Measurements from ENCODE around the gene OR52W1. TPM values are rescaled to one million over a fixed set of nuclear protein-coding genes. Genes with fewer than 3 reads are reported as not detected.
A peak's percentile ranks its signal among the peaks of the same experiment; 100 is the strongest.

Gene OR52W1
- total RNA-seq, 1 donor from 2014 or later = not detected

DNA sequence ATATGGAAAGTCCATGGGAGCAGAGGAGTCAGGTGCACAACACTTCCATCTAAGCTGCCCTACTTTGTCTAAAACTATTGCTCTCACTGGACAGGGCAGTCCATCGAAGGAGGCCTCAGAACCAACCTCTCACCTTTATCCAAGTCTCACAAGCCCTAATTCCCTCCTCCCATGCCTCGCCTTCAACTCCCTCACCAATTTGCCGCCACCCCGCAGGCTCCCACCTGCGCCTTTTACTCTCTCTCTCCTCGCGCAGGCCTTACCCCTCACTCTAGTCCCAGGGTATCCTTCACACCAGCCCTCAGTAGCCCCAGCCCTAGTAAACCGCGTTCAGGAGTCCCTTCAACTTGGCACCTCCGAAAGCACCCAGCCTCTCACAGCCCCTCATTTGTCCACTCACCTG is 35.0 kb downstream of the OR52W1 start:
- no peaks in the 10 kb centered on the region for H3K36me3 ChIP-seq
- intact Hi-C loops (cut with DNase I) = loop anchor here (10.0 kb wide), 1 partner anchor 91 kb away; the partner anchor contains the start of gene CAVIN3
- peak overlapping the region; percentile 69 to 80 for H3K4me3 ChIP-seq
- TF ChIP-seq, protein P1, sequence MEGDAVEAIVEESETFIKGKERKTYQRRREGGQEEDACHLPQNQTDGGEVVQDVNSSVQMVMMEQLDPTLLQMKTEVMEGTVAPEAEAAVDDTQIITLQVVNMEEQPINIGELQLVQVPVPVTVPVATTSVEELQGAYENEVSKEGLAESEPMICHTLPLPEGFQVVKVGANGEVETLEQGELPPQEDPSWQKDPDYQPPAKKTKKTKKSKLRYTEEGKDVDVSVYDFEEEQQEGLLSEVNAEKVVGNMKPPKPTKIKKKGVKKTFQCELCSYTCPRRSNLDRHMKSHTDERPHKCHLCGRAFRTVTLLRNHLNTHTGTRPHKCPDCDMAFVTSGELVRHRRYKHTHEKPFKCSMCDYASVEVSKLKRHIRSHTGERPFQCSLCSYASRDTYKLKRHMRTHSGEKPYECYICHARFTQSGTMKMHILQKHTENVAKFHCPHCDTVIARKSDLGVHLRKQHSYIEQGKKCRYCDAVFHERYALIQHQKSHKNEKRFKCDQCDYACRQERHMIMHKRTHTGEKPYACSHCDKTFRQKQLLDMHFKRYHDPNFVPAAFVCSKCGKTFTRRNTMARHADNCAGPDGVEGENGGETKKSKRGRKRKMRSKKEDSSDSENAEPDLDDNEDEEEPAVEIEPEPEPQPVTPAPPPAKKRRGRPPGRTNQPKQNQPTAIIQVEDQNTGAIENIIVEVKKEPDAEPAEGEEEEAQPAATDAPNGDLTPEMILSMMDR (IDR thresholded peaks at IDR 0.05) = no peak
- TF ChIP-seq POLR2A (IDR thresholded peaks at IDR 0.05) = no peak
- DNase-seq (ENCODE audit: extremely low spot score in 2 of 2) = no peak
- H3K4me1 ChIP-seq = peaks cover 25% of the 10 kb centered on the region
- H3K27me3 ChIP-seq = no peaks in the 10 kb centered on the region
- H3K27ac ChIP-seq = peak overlapping the region; percentile 76
- no peaks in the 10 kb centered on the region for H3K9me3 ChIP-seq

DNA sequence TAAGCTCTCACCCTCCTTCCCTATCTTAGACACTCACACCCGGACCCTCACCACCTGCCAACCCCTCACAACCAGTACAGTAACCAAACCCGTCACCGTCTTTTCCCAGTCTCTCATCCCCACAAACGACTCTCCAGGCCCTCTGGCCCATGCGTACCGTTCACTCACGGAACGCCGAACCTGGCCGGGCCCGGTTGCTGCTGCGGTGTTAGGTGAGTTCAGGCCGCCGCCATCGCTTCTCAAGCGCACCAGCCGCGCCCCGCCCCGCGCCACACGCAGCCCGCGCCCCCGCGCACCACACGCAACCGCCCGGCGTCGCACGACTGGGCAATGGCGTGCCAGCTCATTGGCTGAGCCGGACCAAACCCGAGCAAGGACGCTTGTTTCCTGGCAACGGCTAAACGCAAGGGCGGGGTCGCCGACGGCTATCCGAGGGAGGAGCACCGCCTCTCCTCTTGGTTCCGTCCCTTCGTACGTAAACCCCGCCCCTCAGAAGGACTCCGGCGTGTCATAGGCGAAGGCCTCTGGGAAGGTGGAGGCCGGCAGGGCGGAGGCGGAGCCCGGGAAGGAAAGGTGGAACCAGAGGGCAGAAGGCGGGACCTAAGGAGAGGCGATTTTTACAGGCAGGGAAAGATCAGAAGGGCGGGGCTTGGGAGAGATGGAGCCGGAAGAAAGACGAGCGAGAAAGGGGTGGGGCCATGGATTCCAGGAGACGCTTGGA is 35.5 kb downstream of the OR52W1 start, which contains the start of gene FHIP1B:
Gene FHIP1B, minus strand, starts transcription at position 250 of the 721 bp plus-strand sequence. CDS start 10,120 bp downstream, outside the sequence.
- peak within 1 kb of the TSS; percentile 69 to 80 for H3K4me3 ChIP-seq
- H3K27ac ChIP-seq = peak within 1 kb of the TSS; percentile 76
- no peaks in the 10 kb centered on the region for H3K9me3 ChIP-seq
- H3K27me3 ChIP-seq = no peaks in the 10 kb centered on the region
- no peaks in the 10 kb centered on the region for H3K36me3 ChIP-seq
- peak; percentile 100 for DNase-seq (ENCODE audit: extremely low spot score in 2 of 2)
- TF ChIP-seq POLR2AphosphoS5 (IDR thresholded peaks at IDR 0.05; ENCODE audit: insufficient read depth in 1 of 2, low read depth in 1 of 2) (peak; percentile 73 to 95), POLR2A (IDR thresholded peaks at IDR 0.05) (peak in 1 of 2 donors; percentile 29)
- TF ChIP-seq, protein P1 (IDR thresholded peaks at IDR 0.05) = no peak
- intact Hi-C loops (cut with DNase I) = loop anchor here (10.0 kb wide), 1 partner anchor 90 kb away; the partner anchor contains the start of gene CAVIN3
- H3K4me1 ChIP-seq = peaks cover 25% of the 10 kb centered on the region

DNA sequence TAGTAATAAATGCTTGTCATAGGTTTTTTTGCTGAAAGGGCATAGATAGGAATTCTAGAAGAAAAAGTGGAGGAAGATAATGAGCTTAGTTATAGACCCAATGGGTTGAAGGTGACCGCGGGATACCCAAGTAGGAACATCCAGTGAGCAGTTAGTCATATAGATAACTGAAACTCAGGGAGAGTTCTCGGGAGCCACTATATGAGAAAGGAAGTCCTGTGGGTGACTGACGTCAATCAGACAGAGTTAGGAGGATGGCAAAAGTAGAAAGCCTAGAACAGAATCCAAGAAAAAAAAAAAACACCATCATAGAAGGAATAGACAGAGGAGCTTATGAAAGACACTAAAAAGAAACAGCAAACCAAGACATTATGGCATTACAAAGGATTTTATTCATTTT is 38.2 kb downstream of the OR52W1 start:
- Histone ChIP-seq H3K4me3 (no peak overlapping the region), H3K4me1 (peaks cover 25% of the 10 kb centered on the region), H3K9me3 (no peaks in the 10 kb centered on the region), H3K27me3 (no peaks in the 10 kb centered on the region), H3K36me3 (no peaks in the 10 kb centered on the region), H3K27ac (no peak overlapping the region)
- no peak for TF ChIP-seq POLR2AphosphoS5 (IDR thresholded peaks at IDR 0.05; ENCODE audit: insufficient read depth in 1 of 2, low read depth in 1 of 2)
- no peak for TF ChIP-seq POLR2A (IDR thresholded peaks at IDR 0.05)
- DNase-seq (ENCODE audit: extremely low spot score in 2 of 2) = no peak
- intact Hi-C loops (cut with DNase I) = loop anchor here (10.0 kb wide), 1 partner anchor 88 kb away; the partner anchor contains the start of gene CAVIN3

DNA sequence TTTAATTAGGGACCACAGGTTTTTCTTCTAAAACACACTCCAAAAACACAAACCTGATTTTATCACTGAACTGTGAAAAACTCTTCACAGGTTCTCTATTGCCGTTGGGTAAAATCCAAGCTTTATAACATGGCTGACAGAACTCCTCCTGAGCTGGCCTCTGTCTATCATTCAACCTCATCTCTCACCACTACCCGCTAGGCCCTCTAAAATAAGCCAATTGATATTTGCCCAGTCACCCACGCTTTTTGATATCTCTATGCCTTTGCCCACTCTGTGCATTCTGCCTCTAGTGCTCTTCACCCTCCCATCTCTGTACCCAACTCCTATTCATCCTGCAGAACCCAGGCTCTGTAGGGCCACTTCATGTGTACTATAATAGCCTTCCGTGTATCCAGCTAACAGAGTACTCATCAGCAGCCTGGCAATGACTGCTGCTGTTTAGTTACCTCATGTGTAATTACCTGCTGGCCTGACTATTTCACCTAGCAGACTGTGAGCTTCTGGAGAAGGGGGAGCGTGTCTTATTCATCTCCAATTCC is 38.8 kb downstream of the OR52W1 start:
- no peak for DNase-seq (ENCODE audit: extremely low spot score in 2 of 2)
- H3K4me3 ChIP-seq = no peak overlapping the region
- TF ChIP-seq POLR2AphosphoS5 (IDR thresholded peaks at IDR 0.05; ENCODE audit: insufficient read depth in 1 of 2, low read depth in 1 of 2) (no peak), POLR2A (IDR thresholded peaks at IDR 0.05) (no peak)
- TF ChIP-seq, protein P1 (IDR thresholded peaks at IDR 0.05) = no peak
- no peaks in the 10 kb centered on the region for H3K9me3 ChIP-seq
- H3K27me3 ChIP-seq = no peaks in the 10 kb centered on the region
- intact Hi-C loops (cut with DNase I) = loop anchor here (10.0 kb wide), 1 partner anchor 87 kb away; the partner anchor contains the start of gene CAVIN3
- H3K4me1 ChIP-seq = peaks cover 20% of the 10 kb centered on the region
- no peaks in the 10 kb centered on the region for H3K36me3 ChIP-seq
- H3K27ac ChIP-seq = no peak overlapping the region

DNA sequence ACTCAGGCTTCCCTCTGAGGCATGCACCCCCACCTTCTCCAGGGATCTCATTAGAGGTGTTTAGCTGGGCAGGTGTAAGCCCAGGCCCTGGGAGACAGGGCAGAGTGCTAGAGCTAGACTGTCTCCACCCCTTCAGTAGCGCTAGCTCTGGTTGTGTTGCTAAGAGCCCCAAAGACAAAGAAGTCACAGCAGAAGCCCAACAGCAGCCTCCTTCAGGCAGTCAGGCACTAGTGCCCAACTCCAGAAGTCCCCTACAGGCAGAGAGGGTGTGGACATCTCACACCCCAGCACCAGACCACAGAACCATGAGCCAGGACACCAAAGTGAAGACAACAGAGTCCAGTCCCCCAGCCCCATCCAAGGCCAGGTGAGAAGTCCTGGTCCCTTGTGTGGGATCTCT is 39.9 kb downstream of the OR52W1 start, which contains the start of gene CNGA4:
Gene CNGA4, plus strand, starts transcription at position 188 of the 400 bp plus-strand sequence. Its CDS starts 118 bp downstream, at position 306.
- Histone ChIP-seq H3K36me3 (no peaks in the 10 kb centered on the region), H3K4me1 (peaks cover 9% of the 10 kb centered on the region), H3K4me3 (no peak within 1 kb of the TSS), H3K27me3 (no peaks in the 10 kb centered on the region), H3K27ac (no peak within 1 kb of the TSS), H3K9me3 (no peaks in the 10 kb centered on the region)
- intact Hi-C loops (cut with DNase I) = loop anchor here (10.0 kb wide), 1 partner anchor 86 kb away; the partner anchor contains the start of gene CAVIN3
- TF ChIP-seq, protein P1 (IDR thresholded peaks at IDR 0.05) = no peak
- no peak for TF ChIP-seq POLR2A (IDR thresholded peaks at IDR 0.05)
- TF ChIP-seq POLR2AphosphoS5 (IDR thresholded peaks at IDR 0.05; ENCODE audit: insufficient read depth in 1 of 2, low read depth in 1 of 2) = no peak
- no peak for DNase-seq (ENCODE audit: extremely low spot score in 2 of 2)

Data from vagina (tissue), 2 donors.